Mesothelial cell of epicardium (in vitro differentiated cells): Measurements from ENCODE around the gene METTL27. TPM values are rescaled to one million over a fixed set of nuclear protein-coding genes. Genes with fewer than 3 reads are reported as not detected.
"Not testable (repeated sequence)": the region's sequence is repeated elsewhere in the genome, so short reads cannot be mapped to it uniquely, and the experiment has no call there.

Experiments used
- DNase-seq, 2 experiments: peaks; one replicate each; pipeline ENCODE4 v3.0.0; 2021; ENCODE audit warnings: low spot score in 2 of 2; ENCODE audit not compliant: unreplicated experiment in 2 of 2
- H3K27ac Mint-ChIP-seq: 2 replicates; pipeline ENCODE4 v1.8.0; 2021; ENCODE audit warnings: mixed read lengths
- H3K27me3 Mint-ChIP-seq: 2 replicates; pipeline ENCODE4 v1.8.0; 2021; ENCODE audit warnings: low read depth, mixed read lengths
- H3K36me3 Mint-ChIP-seq: 2 replicates; pipeline ENCODE4 v1.8.0; 2021; ENCODE audit warnings: mixed read lengths
- H3K4me1 Mint-ChIP-seq: 2 replicates; pipeline ENCODE4 v1.8.0; 2021; ENCODE audit warnings: mixed read lengths
- H3K4me3 Mint-ChIP-seq: 2 replicates; pipeline ENCODE4 v1.8.0; 2021; ENCODE audit warnings: mild to moderate bottlenecking, moderate library complexity, mixed read lengths
- H3K9me3 Mint-ChIP-seq: 2 replicates; pipeline ENCODE4 v1.8.0; 2021; ENCODE audit warnings: mixed read lengths
- total RNA-seq: library from RNA; stranded (reverse); gene quantifications from 3 replicates; pipeline ENCODE4 v1.2.1, GENCODE V29; 2021
- TF ChIP-seq, protein P1 (sequence below): fragments of 200-600 bp; sonication (generic); IDR thresholded peaks from one replicate; pipeline ENCODE4 v1.5.0; 2021; ENCODE audit warnings: antibody characterized with exemption; ENCODE audit not compliant: unreplicated experiment

The METTL27 gene
- total RNA-seq, 1 donor from 2014 or later, result 11.4 TPM

DNA sequence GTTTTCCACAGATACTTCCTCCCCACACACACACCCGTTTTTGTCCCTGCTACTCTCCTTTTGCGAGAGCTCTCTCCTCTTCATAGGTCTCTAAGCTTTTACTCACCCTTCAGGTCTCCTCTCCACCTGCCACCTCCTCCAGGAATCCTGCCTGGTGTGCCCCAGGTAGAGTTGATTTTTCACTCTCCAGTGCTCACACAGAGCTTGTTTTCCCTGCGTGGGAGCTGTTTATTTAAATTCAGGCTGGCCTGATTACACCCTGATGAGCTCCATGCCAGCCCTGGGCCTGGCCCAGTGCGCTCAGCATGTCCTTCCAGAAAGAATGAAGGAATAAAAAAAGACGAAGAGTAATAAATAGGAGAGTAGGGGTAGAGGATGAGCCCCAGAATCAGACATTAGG, 19.1 kb downstream of the METTL27 start:
- no peaks in the 10 kb centered on the region for H3K36me3 Mint-ChIP-seq
- DNase-seq, result no peak
- peaks cover 25% of the 10 kb centered on the region for H3K4me1 Mint-ChIP-seq
- no peaks in the 10 kb centered on the region for H3K9me3 Mint-ChIP-seq
- TF ChIP-seq, protein P1, sequence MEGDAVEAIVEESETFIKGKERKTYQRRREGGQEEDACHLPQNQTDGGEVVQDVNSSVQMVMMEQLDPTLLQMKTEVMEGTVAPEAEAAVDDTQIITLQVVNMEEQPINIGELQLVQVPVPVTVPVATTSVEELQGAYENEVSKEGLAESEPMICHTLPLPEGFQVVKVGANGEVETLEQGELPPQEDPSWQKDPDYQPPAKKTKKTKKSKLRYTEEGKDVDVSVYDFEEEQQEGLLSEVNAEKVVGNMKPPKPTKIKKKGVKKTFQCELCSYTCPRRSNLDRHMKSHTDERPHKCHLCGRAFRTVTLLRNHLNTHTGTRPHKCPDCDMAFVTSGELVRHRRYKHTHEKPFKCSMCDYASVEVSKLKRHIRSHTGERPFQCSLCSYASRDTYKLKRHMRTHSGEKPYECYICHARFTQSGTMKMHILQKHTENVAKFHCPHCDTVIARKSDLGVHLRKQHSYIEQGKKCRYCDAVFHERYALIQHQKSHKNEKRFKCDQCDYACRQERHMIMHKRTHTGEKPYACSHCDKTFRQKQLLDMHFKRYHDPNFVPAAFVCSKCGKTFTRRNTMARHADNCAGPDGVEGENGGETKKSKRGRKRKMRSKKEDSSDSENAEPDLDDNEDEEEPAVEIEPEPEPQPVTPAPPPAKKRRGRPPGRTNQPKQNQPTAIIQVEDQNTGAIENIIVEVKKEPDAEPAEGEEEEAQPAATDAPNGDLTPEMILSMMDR, result no peak
- H3K27ac Mint-ChIP-seq, result no peak overlapping the region
- no peak overlapping the region for H3K4me3 Mint-ChIP-seq
- no peaks in the 10 kb centered on the region for H3K27me3 Mint-ChIP-seq

GRCh38 chr7:73822319-73823173, 19.8 kb downstream of the METTL27 start:
- Mint-ChIP-seq H3K27ac (peak overlapping the region; percentile 15), H3K4me3 (no peak overlapping the region)

DNA sequence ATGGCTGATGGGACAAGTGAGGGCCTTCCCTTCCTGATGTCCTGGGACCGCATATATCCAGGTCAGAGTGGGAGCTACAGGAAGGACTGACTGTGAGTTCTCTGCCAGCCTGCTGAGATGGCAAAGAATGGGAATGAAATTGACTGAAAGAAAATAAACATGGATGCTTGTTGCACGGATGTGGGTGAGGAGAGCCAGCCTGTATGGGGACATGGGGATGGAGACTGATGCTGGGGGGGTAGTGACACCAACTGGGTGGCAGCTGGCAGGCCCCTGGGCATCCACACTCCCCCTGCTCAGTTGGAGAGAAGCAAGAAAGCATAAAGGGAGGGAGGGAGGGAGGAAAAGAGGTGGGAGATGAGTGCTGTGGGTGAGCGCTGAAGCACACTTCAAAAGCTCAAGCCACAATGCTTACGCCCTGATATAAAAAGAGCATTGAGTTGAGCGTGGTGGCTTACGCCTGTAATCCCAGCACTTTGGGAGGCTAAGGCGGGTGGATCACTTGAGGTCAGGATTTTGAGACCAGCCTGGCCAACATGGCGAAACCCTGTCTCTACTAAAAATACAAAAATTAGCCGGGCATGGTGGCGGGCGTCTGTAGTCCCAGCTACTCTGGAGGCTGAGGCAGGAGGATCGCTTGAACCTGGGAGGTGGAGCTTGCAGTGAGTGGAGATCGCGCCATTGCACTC, 20.6 kb downstream of the METTL27 start:
- peaks cover 11% of the 10 kb centered on the region for H3K4me1 Mint-ChIP-seq
- not testable (repeated sequence) for H3K36me3 Mint-ChIP-seq, H3K27ac Mint-ChIP-seq, H3K9me3 Mint-ChIP-seq, H3K27me3 Mint-ChIP-seq, DNase-seq, H3K4me3 Mint-ChIP-seq

More at GRCh38 chr7:73822319-73823173, 19.8 kb downstream of the METTL27 start:
- no peak for DNase-seq
- TF ChIP-seq, protein P1, result no peak
- H3K4me1 Mint-ChIP-seq, result peaks cover 19% of the 10 kb centered on the region
- H3K9me3 Mint-ChIP-seq, result no peaks in the 10 kb centered on the region
- no peaks in the 10 kb centered on the region for H3K36me3 Mint-ChIP-seq
- no peaks in the 10 kb centered on the region for H3K27me3 Mint-ChIP-seq

DNA sequence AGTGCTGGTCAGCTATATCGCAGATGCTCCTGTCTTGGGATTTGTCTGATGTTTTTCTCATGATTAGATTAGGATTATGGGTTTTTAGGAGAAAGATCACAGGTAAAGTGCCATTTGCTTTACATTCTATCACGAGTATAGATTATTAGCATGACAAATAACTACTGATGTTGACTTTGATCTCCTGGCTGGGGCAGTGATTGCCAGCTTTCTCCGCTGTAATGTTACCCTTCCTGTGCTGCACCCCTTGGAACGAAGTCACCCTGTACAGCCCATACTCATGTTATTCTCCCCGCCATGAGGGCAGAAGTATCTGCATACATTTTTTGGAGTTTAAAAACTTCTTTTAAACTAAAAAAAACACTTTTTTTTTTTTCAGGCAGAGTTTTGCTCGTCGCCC, 22.3 kb downstream of the METTL27 start:
- DNase-seq, result no peak
- Mint-ChIP-seq H3K36me3 (no peaks in the 10 kb centered on the region), H3K4me1 (peaks cover 8% of the 10 kb centered on the region), H3K4me3 (no peak overlapping the region), H3K27ac (no peak overlapping the region), H3K9me3 (no peaks in the 10 kb centered on the region), H3K27me3 (no peaks in the 10 kb centered on the region)
- TF ChIP-seq, protein P1, result no peak

- Mint-ChIP-seq H3K36me3 (peaks cover 2% of the 10 kb centered on the region), H3K27me3 (no peaks in the 10 kb centered on the region), H3K27ac (no peak overlapping the region), H3K4me3 (no peak overlapping the region), H3K9me3 (peaks cover 8% of the 10 kb centered on the region), H3K4me1 (peaks cover 3% of the 10 kb centered on the region)
- TF ChIP-seq, protein P1, result no peak
- DNase-seq, result no peak
These were observed 25.2 kb downstream of the METTL27 start for GRCh38 chr7:73817121-73817520.

DNA sequence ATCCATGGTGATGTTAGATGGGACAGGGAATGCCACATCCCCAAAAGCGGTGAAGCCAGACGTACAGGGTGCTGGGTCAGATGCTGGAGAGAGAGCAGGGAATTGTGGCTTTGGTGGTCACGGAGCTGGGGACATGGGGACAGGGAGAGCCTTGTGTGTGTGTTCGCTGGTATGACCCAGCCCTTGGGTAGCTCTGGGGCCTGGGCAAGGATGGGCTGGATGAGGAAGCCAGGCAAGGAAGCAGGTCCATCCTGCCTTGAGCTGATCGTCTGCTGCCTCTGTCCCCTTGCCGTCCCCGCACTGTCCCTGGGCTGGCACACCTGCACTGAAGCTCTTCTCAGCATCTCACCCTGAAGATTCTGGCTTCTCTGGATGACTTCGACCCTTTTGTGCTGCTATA, 26.9 kb downstream of the METTL27 start:
- TF ChIP-seq, protein P1, result no peak
- DNase-seq, result no peak
- Mint-ChIP-seq H3K4me3 (no peak overlapping the region), H3K27ac (no peak overlapping the region), H3K27me3 (no peaks in the 10 kb centered on the region), H3K4me1 (no peaks in the 10 kb centered on the region), H3K9me3 (peaks cover 8% of the 10 kb centered on the region), H3K36me3 (peaks cover 2% of the 10 kb centered on the region)
